ACHN (cell line): ENCODE results near the gene GDPD4.

Experiments used
- DNase-seq: peaks from one replicate; pipeline ENCODE4 v3.0.0-alpha.2; 2015
- in situ Hi-C: cut with HindIII; loops from 2 replicates; pipeline ENCODE4 v1.10.0; 2017; ENCODE audit warnings: low sequenced_read_pairs, low pct_ligation_motif_present, low pct_unique_long_range_greater_than_20kb

GDPD4 gene

GRCh38 chr11:77171885-77172665, 129.4 kb downstream of the GDPD4 start:
- in situ Hi-C loops, result no loop called here
- no peak for DNase-seq

- no peak for DNase-seq
- in situ Hi-C loops, result no loop called here
These were observed 130.2 kb downstream of the GDPD4 start for GRCh38 chr11:77171254-77171653.

DNA sequence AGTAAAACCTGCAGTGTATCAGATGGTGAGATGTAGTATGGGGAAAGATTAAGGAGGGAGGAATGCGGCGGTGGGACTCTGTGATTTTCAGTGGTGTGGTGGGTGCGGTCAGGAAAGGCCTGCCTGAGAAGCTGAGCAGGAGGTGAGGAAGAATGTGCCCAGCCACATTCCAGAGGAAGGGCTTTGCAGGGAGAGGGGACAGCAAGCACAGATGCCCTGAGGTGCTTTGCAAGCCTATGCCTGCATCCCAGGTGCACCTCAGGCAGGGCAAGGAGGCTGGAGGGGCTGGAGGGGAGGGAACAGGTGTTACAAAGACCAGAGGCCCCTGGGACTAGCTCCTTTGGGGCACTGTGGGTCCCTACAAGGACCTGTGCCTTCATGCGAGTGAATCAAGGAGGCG, 131.4 kb downstream of the GDPD4 start:
- in situ Hi-C loops, result no loop called here
- no peak for DNase-seq

- in situ Hi-C loops, result no loop called here
- DNase-seq, result no peak
These were observed 133.7 kb downstream of the GDPD4 start for GRCh38 chr11:77167791-77168190.

GRCh38 chr11:77167111-77167626, 134.3 kb downstream of the GDPD4 start:
- no peak for DNase-seq
- in situ Hi-C loops, result no loop called here
